Gastroesophageal sphincter (tissue), 3 donors: ENCODE measurements around the gene NAPB.

Source experiments
- POLR2A ChIP-seq, 2 donors: fragments of 450-650 bp; IDR thresholded peaks; one replicate each; pipeline ENCODE4 v1.6.1; 2017; ENCODE audit warnings: antibody characterized with exemption in 2 of 2, mild to moderate bottlenecking in 2 of 2, moderate library complexity in 1 of 2
- POLR2AphosphoS5 ChIP-seq: sonication (generic); formaldehyde crosslinking; IDR thresholded peaks from one replicate; pipeline ENCODE4 v1.6.1; 2017; ENCODE audit warnings: antibody characterized with exemption
- TF ChIP-seq, protein P1 (sequence below), 4 experiments: fragments of 200-600 bp in 2 of 4; fragments of 450-650 bp in 2 of 4; sonication (generic) in 1 of 4; IDR thresholded peaks; one replicate each; pipeline ENCODE4 v1.5.1; 2017 to 2019; ENCODE audit warnings: antibody characterized with exemption in 4 of 4, mild to moderate bottlenecking in 2 of 4, moderate library complexity in 2 of 4

DNA sequence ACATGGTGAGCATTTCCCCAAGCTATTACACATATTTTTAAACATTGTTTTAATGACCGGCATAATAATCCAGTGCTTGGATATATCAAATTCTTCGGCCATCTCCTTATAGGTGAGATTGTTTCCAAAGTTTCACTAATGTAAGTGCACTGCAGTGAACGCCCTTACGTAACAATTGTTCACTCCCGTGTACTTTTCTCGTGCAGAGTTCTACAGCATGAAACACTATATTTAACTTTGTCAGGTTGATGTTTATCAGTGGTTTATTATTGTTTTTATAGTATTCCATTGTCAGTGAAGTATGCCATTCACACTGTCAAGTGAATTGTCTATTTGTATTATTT is 62.8 kb downstream of the NAPB start:
- no peak for TF ChIP-seq POLR2AphosphoS5
- TF ChIP-seq, protein P1, sequence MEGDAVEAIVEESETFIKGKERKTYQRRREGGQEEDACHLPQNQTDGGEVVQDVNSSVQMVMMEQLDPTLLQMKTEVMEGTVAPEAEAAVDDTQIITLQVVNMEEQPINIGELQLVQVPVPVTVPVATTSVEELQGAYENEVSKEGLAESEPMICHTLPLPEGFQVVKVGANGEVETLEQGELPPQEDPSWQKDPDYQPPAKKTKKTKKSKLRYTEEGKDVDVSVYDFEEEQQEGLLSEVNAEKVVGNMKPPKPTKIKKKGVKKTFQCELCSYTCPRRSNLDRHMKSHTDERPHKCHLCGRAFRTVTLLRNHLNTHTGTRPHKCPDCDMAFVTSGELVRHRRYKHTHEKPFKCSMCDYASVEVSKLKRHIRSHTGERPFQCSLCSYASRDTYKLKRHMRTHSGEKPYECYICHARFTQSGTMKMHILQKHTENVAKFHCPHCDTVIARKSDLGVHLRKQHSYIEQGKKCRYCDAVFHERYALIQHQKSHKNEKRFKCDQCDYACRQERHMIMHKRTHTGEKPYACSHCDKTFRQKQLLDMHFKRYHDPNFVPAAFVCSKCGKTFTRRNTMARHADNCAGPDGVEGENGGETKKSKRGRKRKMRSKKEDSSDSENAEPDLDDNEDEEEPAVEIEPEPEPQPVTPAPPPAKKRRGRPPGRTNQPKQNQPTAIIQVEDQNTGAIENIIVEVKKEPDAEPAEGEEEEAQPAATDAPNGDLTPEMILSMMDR (IDR thresholded peaks at IDR 0.05) = no peak
- no peak for TF ChIP-seq POLR2A (IDR thresholded peaks at IDR 0.05)
